ENCODE results near the gene TMTC4.
"Not testable (repeated sequence)": the region's sequence is repeated elsewhere in the genome, so short reads cannot be mapped to it uniquely, and the experiment has no call there.

TMTC4 gene

DNA sequence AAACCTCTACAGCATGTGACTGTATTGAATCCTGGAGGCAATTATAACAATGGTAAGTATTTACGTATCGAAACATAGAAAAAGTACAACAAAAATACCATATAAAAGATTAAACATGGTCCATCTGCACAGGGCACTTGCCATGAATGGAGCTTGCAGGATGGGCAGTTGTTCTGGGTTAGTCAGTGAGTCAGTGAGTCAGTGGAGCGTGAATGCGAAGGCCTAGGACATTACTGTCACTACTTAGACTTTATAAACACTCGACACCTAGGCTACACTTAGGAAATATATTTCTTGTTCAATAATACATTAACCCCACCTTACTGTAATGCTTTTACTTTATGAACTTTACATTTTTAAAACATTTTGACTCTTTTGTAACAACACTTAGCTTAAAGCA is 35.6 kb upstream of the TMTC4 start:
- TF ChIP-seq POLR2A (IDR thresholded peaks at IDR 0.05; ENCODE audit: extremely low read depth, insufficient read length) (no peak), MYC (IDR thresholded peaks at IDR 0.05; ENCODE audit: low read depth, low read length) (no peak)
- TF ChIP-seq, protein P1, sequence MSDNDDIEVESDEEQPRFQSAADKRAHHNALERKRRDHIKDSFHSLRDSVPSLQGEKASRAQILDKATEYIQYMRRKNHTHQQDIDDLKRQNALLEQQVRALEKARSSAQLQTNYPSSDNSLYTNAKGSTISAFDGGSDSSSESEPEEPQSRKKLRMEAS (IDR thresholded peaks at IDR 0.05; ENCODE audit: low read depth, low read length): no peak
- TF ChIP-seq, protein P2, sequence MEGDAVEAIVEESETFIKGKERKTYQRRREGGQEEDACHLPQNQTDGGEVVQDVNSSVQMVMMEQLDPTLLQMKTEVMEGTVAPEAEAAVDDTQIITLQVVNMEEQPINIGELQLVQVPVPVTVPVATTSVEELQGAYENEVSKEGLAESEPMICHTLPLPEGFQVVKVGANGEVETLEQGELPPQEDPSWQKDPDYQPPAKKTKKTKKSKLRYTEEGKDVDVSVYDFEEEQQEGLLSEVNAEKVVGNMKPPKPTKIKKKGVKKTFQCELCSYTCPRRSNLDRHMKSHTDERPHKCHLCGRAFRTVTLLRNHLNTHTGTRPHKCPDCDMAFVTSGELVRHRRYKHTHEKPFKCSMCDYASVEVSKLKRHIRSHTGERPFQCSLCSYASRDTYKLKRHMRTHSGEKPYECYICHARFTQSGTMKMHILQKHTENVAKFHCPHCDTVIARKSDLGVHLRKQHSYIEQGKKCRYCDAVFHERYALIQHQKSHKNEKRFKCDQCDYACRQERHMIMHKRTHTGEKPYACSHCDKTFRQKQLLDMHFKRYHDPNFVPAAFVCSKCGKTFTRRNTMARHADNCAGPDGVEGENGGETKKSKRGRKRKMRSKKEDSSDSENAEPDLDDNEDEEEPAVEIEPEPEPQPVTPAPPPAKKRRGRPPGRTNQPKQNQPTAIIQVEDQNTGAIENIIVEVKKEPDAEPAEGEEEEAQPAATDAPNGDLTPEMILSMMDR (IDR thresholded peaks at IDR 0.05; ENCODE audit: low read depth, low read length): no peak
- no peak overlapping the region for H3K4me3 ChIP-seq (ENCODE audit: low read depth, low read length)
- DNase-seq (ENCODE audit: low read depth): no peak

DNA sequence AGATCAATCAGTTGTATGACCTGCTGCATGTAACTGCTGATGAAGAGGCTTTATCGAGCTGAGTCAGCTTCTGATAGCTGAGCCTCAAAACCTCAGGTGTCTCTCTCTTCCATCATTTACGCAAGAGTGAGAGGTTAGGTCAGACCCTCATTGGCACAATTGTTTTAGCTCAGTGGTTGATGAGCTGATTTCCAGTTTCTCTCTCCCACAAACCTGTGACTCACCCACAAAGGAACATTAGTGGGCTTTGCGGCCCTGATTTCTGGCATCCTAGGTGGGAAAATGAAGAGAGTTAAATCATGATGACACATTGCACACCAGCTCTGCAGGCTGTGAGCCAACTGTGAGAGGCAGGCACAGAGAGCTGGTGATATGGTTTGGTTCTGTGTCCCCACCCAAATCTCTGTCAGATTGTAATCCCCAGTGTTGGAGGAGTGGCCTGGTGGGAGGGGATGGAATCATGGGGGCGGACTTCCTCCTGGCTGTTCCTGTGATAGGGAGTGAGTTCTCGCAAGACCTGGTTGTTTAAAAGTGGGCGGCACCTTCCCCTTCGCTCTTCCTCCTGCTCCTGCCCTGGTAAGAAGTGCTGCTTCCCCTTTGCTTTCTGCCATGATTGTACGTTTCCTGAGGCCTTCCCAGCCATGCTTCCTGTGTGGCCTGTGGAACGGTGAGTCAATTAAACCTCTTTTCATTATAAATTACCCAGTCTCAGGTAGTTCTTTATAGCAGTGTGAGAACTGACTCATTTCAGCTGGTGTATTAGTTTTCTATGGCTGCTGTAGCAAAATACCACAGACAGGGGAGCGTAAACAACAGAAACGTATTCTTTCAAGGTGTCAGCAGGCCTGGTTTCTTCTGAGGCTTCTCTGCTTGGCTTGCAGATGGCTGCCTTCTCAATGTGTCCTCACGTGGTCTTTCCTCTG is 33.5 kb upstream of the TMTC4 start:
- TF ChIP-seq MYC (IDR thresholded peaks at IDR 0.05; ENCODE audit: low read depth, low read length) (no peak), POLR2A (IDR thresholded peaks at IDR 0.05; ENCODE audit: extremely low read depth, insufficient read length) (no peak)
- TF ChIP-seq, protein P1 (IDR thresholded peaks at IDR 0.05; ENCODE audit: low read depth, low read length): no peak
- TF ChIP-seq, protein P2 (IDR thresholded peaks at IDR 0.05; ENCODE audit: low read depth, low read length): no peak
- no peak overlapping the region for H3K4me3 ChIP-seq (ENCODE audit: low read depth, low read length)
- DNase-seq (ENCODE audit: low read depth): peak; percentile 24

DNA sequence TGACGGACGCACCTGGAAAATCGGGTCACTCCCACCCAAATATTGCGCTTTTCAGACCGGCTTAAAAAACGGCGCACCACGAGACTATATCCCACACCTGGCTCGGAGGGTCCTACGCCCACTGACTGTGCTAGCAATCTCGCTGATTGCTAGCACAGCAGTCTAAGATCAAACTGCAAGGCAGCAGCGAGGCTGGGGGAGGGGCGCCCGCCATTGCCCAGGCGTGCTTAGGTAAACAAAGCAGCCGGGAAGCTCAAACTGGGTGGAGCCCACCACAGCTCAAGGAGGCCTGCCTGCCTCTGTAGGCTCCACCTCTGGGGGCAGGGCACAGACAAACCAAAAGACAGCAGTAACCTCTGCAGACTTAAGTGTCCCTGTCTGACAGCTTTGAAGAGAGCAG is 23.7 kb upstream of the TMTC4 start:
- not testable (repeated sequence) for H3K4me3 ChIP-seq (ENCODE audit: low read depth, low read length); DNase-seq (ENCODE audit: low read depth)

DNA sequence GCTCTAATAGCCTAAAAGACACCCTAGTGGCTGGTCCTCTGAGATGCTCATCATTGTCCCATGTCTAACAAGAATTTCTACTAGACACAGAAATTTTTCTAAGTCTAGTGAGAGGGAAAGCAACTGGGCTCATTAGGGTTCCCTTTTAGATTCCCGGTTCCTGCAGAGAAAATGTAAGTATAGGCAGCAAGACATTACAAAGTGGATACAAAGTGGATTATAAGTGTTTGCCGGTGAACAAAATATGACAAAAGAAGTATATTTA is 20.8 kb upstream of the TMTC4 start:
- DNase-seq (ENCODE audit: low read depth): no peak
- no peak for TF ChIP-seq POLR2A (IDR thresholded peaks at IDR 0.05; ENCODE audit: extremely low read depth, insufficient read length)
- no peak for TF ChIP-seq MYC (IDR thresholded peaks at IDR 0.05; ENCODE audit: low read depth, low read length)
- TF ChIP-seq, protein P1 (IDR thresholded peaks at IDR 0.05; ENCODE audit: low read depth, low read length): no peak
- TF ChIP-seq, protein P2 (IDR thresholded peaks at IDR 0.05; ENCODE audit: low read depth, low read length): no peak
- H3K4me3 ChIP-seq (ENCODE audit: low read depth, low read length): no peak overlapping the region

DNA sequence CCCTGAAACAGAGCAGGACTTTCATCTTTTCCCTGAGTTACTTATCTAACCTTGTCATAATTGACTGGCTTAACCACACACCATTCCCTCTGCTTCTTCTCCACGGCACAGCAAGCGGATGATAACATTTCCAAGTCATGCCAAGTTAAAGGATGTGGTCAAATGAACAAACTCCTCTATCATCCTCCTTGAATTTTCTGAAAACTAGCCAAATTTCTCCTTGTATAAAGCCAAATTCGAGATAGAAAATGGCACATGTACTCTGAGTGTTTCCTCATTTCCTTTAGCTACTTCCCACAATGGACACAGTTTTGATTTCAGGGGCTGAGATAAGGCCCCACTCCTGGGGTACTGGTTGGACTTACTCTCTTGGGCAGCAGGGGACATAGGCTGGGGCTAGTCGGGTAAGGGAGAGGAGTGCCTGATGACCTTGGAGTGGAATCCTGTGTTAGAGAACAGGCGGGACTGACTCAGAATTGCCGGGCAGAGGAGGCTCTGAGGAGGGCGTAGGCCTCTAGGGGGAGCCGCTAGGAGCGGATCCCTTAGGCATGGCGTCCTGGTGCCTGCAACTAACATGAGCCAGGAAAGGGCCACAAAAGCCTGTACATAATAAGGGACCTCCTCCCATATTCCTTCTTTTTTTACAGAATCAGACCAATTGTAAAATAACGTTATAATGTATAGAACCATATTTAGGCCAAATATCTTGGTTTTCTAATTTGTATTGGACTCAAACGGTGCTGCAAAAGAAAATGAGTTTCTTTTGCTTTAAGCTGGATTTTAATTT is 20.3 kb upstream of the TMTC4 start:
- TF ChIP-seq MYC (IDR thresholded peaks at IDR 0.05; ENCODE audit: low read depth, low read length): no peak
- TF ChIP-seq, protein P2 (IDR thresholded peaks at IDR 0.05; ENCODE audit: low read depth, low read length): peak; percentile 65
- H3K4me3 ChIP-seq (ENCODE audit: low read depth, low read length): no peak overlapping the region
- DNase-seq (ENCODE audit: low read depth): peak; percentile 31

DNA sequence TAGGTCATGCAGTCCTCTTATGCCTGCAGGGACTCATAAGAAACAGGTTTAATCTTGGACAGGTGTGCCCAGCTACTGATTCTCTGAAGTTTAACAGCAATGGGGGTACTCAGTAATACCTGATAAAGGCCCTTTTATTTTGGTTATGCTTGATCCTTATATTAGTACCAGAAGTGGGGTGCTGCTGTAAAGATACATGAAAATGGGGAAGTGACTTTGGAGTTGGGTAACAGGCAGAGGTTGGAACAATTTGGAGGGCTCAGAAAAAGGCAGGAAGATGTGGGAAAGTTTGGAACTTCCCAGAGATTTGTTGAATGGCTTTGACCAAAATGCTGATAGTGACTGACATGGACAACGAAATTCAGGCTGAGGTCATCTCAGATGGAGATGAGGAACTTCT is 14.6 kb upstream of the TMTC4 start:
- no peak for DNase-seq (ENCODE audit: low read depth)
- H3K4me3 ChIP-seq (ENCODE audit: low read depth, low read length): no peak overlapping the region
- TF ChIP-seq, protein P2 (IDR thresholded peaks at IDR 0.05; ENCODE audit: low read depth, low read length): no peak
- TF ChIP-seq, protein P1 (IDR thresholded peaks at IDR 0.05; ENCODE audit: low read depth, low read length): no peak
- no peak for TF ChIP-seq MYC (IDR thresholded peaks at IDR 0.05; ENCODE audit: low read depth, low read length)

Measured in NB4 (cell line).